ENCODE data around the gene POLD1.

- TF ChIP-seq, protein P1, sequence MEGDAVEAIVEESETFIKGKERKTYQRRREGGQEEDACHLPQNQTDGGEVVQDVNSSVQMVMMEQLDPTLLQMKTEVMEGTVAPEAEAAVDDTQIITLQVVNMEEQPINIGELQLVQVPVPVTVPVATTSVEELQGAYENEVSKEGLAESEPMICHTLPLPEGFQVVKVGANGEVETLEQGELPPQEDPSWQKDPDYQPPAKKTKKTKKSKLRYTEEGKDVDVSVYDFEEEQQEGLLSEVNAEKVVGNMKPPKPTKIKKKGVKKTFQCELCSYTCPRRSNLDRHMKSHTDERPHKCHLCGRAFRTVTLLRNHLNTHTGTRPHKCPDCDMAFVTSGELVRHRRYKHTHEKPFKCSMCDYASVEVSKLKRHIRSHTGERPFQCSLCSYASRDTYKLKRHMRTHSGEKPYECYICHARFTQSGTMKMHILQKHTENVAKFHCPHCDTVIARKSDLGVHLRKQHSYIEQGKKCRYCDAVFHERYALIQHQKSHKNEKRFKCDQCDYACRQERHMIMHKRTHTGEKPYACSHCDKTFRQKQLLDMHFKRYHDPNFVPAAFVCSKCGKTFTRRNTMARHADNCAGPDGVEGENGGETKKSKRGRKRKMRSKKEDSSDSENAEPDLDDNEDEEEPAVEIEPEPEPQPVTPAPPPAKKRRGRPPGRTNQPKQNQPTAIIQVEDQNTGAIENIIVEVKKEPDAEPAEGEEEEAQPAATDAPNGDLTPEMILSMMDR (IDR thresholded peaks at IDR 0.05): no peak
- TF ChIP-seq POLR2A (IDR thresholded peaks at IDR 0.05): no peak
These were observed 15.2 kb downstream of the POLD1 start for GRCh38 chr19:50399368-50399745.

Measured in esophagus squamous epithelium (tissue), 4 donors.